Ishikawa (cell line): Measurements from ENCODE around the gene HOXA9.

Experiments used
- CEBPB ChIP-seq: IDR thresholded peaks from 2 replicates; pipeline ENCODE4 v1.6.1; 2012
- EGR1 ChIP-seq: IDR thresholded peaks from 2 replicates; pipeline ENCODE4 v1.6.1; 2012
- EP300 ChIP-seq: IDR thresholded peaks from 2 replicates; pipeline ENCODE4 v1.6.1; 2012; ENCODE audit warnings: borderline replicate concordance
- NFIC ChIP-seq: IDR thresholded peaks from 2 replicates; pipeline ENCODE4 v1.6.1; 2012
- RAD21 ChIP-seq: IDR thresholded peaks from 2 replicates; pipeline ENCODE4 v1.6.1; 2012; ENCODE audit warnings: low read depth
- TAF1 ChIP-seq: IDR thresholded peaks from 2 replicates; pipeline ENCODE4 v1.6.1; 2012; ENCODE audit warnings: low read depth, mild to moderate bottlenecking
- TCF12 ChIP-seq: IDR thresholded peaks from 2 replicates; pipeline ENCODE4 v1.6.1; 2012; ENCODE audit warnings: low read depth
- TEAD4 ChIP-seq: IDR thresholded peaks from 2 replicates; pipeline ENCODE4 v1.6.1; 2012
- YY1 ChIP-seq: IDR thresholded peaks from 2 replicates; pipeline ENCODE4 v1.6.1; 2012; ENCODE audit warnings: low read depth

DNA sequence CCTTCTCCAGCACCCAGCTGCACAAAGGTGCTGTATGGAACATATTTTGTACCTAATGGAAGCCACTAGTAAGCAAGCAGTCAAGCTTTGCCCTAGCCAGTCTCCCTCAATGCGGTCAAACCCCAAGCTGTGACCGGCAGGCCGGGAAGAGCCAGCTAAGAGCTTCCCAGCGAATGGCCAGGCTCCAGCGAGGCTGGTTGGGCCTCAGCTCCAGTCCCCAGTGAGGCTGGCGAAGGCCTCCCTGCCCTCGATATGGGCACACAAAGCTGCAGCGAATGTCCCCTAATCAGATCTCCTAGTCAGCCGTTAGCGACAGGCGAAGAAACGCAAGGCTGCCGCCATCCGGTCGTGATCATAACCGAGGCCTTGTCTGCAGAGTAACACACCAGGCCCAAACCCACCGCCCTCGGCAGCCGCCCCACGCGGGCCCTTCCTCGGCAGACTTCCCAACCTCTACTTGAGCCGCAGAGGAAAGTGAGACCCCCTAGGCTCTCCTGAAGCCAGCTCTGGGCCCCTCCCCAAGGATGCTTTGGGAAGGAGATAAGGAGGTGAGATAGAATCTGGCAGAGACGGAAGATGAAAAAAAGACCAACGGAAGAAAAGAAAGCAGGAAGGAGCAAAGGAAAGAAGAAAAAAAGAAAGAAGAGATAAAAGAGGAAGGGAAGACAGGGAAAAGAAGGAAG is 3.1 kb upstream of the HOXA9 start:
- TF ChIP-seq NFIC (no peak), YY1 (no peak), EP300 (no peak), EGR1 (no peak), TEAD4 (no peak), TAF1 (no peak), RAD21 (no peak), CEBPB (no peak), TCF12 (no peak)
